ENCODE results near the gene ZNF837. TPM values are rescaled to one million over a fixed set of nuclear protein-coding genes. Genes with fewer than 3 reads are reported as not detected.

ZNF837 gene
- total RNA-seq, 2 donors from 2014 or later, result 1.2 to 1.6 TPM

DNA sequence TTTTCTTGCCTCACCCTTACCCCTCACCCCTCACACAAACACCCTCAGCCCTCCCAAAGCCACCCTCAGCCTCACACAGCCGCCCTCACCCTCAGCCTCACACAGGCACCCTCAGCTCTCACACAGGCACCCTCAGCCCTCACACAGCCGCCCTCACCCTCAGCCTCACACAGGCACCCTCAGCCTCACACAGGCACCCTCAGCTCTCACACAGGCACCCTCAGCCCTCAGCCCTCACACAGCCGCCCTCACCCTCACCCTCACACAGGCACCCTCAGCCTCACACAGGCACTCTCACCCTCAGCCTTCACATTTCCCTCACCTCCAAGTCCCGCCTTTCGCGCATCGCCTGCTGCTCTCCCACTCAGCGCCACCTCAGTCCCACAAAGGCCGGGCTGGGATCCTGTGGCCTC is 54.3 kb downstream of the ZNF837 start:
- DNase-seq (no peak), ATAC-seq (peak; percentile 39)
- Mint-ChIP-seq H3K27ac (no peak overlapping the region), H3K36me3 (ENCODE audit: low read depth) (peaks cover 2% of the 10 kb centered on the region), H3K4me1 (peaks cover 4% of the 10 kb centered on the region), H3K4me3 (no peak overlapping the region), H3K27me3 (no peaks in the 10 kb centered on the region)
- H3K9me3 ChIP-seq (ENCODE audit: control insufficient read depth, low read length, poor library complexity, severe bottlenecking), result no peaks in the 10 kb centered on the region

GRCh38 chr19:58325311-58326022 is 55.4 kb downstream of the ZNF837 start:
- no peak for DNase-seq
- Mint-ChIP-seq H3K27me3 (no peaks in the 10 kb centered on the region), H3K27ac (no peak overlapping the region), H3K4me1 (peaks cover under 1% of the 10 kb centered on the region), H3K4me3 (no peak overlapping the region), H3K36me3 (ENCODE audit: low read depth) (peaks cover 2% of the 10 kb centered on the region)
- no peaks in the 10 kb centered on the region for H3K9me3 ChIP-seq (ENCODE audit: control insufficient read depth, low read length, poor library complexity, severe bottlenecking)
- ATAC-seq, result no peak

GRCh38 chr19:58319241-58319640 is 61.6 kb downstream of the ZNF837 start:
- peaks cover 5% of the 10 kb centered on the region for H3K36me3 Mint-ChIP-seq (ENCODE audit: low read depth)
- H3K4me3 Mint-ChIP-seq, result no peak overlapping the region
- no peaks in the 10 kb centered on the region for H3K27me3 Mint-ChIP-seq
- no peak for ATAC-seq
- no peak for DNase-seq
- H3K27ac Mint-ChIP-seq, result no peak overlapping the region
- no peaks in the 10 kb centered on the region for H3K9me3 ChIP-seq (ENCODE audit: control insufficient read depth, low read length, poor library complexity, severe bottlenecking)
- peaks cover 4% of the 10 kb centered on the region for H3K4me1 Mint-ChIP-seq

DNA sequence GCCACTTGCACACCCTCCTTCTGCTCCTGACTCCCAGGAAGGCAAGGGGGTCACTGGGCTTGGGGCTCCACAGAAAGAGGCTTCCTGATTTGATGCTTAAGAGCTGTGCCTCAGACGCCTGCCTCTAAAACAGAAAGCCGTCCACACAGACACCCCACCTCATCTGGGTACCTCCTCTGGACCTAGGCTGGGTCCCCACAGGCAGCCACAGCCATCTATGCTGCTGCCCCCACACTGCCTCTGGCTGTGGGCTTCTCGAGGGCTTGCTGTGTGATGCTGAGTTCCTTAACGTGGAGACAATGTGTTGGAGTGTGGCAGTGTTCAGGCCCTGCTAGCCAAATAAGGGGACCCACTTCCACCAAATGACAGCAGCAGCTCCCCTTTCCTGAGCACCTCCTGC is 62.5 kb downstream of the ZNF837 start:
- peaks cover 4% of the 10 kb centered on the region for H3K4me1 Mint-ChIP-seq
- ATAC-seq (no peak), DNase-seq (no peak)
- H3K36me3 Mint-ChIP-seq (ENCODE audit: low read depth), result peaks cover 5% of the 10 kb centered on the region
- no peak overlapping the region for H3K27ac Mint-ChIP-seq
- H3K27me3 Mint-ChIP-seq, result no peaks in the 10 kb centered on the region
- no peak overlapping the region for H3K4me3 Mint-ChIP-seq
- no peaks in the 10 kb centered on the region for H3K9me3 ChIP-seq (ENCODE audit: control insufficient read depth, low read length, poor library complexity, severe bottlenecking)

Other genes with a start within 250 kb of the ZNF837 start
- gene ZNF329, start 230.2 kb downstream of the ZNF837 start, total RNA-seq, result 10 to 100 TPM; 10.8 to 12.5 TPM
- gene ZNF274, start 198.0 kb downstream of the ZNF837 start, total RNA-seq, result 10 to 100 TPM; 30.4 to 41.0 TPM
- 10 to 100 TPM; 13.4 to 15.0 TPM for gene ZNF544, start 152.1 kb downstream of the ZNF837 start, total RNA-seq
- gene ZNF8, start 102.1 kb downstream of the ZNF837 start, total RNA-seq, result 1 to 10 TPM; 5.6 to 6.6 TPM
- 100 to 1,000 TPM; 108 to 110 TPM for gene ERVK3-1, start 75.7 kb downstream of the ZNF837 start, total RNA-seq
- gene ZSCAN22, start 54.0 kb downstream of the ZNF837 start, total RNA-seq, result 1 to 10 TPM; 1.5 to 1.7 TPM
- 10 to 100 TPM; 16.0 to 21.7 TPM for gene A1BG, start 27.5 kb downstream of the ZNF837 start, total RNA-seq
- 1 to 10 TPM in 1 of 2 donors, under 1 TPM in 1; 0.55 to 1.6 TPM for gene ZNF497, start 18.3 kb downstream of the ZNF837 start, total RNA-seq
- 1,000 to 10,000 TPM; 1,065 to 1,239 TPM for gene RPS5, start 6.2 kb upstream of the ZNF837 start, total RNA-seq
- not detected for gene RNF225, start 14.6 kb upstream of the ZNF837 start, total RNA-seq
- 1 to 10 TPM; 3.0 to 5.4 TPM for gene ZNF584, start 27.6 kb upstream of the ZNF837 start, total RNA-seq
- gene ZNF132, start 59.1 kb upstream of the ZNF837 start, total RNA-seq, result 1 to 10 TPM in 1 of 2 donors, under 1 TPM in 1; 0.76 to 1.7 TPM
- 10 to 100 TPM in 1 of 2 donors, 1 to 10 TPM in 1; 8.6 to 12.6 TPM for gene ZNF324B, start 70.6 kb upstream of the ZNF837 start, total RNA-seq
- 10 to 100 TPM; 21.0 to 35.2 TPM for gene ZNF324, start 86.0 kb upstream of the ZNF837 start, total RNA-seq
- 10 to 100 TPM; 13.9 to 17.3 TPM for gene ZNF446, start 95.3 kb upstream of the ZNF837 start, total RNA-seq
- gene SLC27A5, start 131.0 kb upstream of the ZNF837 start, total RNA-seq, result 1 to 10 TPM; 6.6 to 7.7 TPM
- gene ZBTB45, start 138.8 kb upstream of the ZNF837 start, total RNA-seq, result 1 to 10 TPM; 7.0 to 8.2 TPM
- gene TRIM28, start 163.0 kb upstream of the ZNF837 start, total RNA-seq, result 100 to 1,000 TPM; 427 to 525 TPM
- gene CHMP2A, start 174.1 kb upstream of the ZNF837 start, total RNA-seq, result 10 to 100 TPM; 74.8 to 88.8 TPM
- gene UBE2M, start 177.6 kb upstream of the ZNF837 start, total RNA-seq, result 10 to 100 TPM; 36.1 to 63.5 TPM
- 10 to 100 TPM; 29.9 to 34.0 TPM for gene MZF1, start 192.3 kb upstream of the ZNF837 start, total RNA-seq

All from T-helper 17 cell (primary cell).